Suppressor macrophage (primary cell): ENCODE data around the gene TARBP2.
"Not testable (repeated sequence)": the region's sequence is repeated elsewhere in the genome, so short reads cannot be mapped to it uniquely, and the experiment has no call there.

ENCODE experiments used
- DNase-seq, 4 experiments: peaks; one replicate each; pipeline ENCODE4 v3.0.0-alpha.2; 2020 to 2022

TARBP2 gene

GRCh38 chr12:53514628-53515290 is 13.7 kb downstream of the TARBP2 start:
- DNase-seq, result no peak

DNA sequence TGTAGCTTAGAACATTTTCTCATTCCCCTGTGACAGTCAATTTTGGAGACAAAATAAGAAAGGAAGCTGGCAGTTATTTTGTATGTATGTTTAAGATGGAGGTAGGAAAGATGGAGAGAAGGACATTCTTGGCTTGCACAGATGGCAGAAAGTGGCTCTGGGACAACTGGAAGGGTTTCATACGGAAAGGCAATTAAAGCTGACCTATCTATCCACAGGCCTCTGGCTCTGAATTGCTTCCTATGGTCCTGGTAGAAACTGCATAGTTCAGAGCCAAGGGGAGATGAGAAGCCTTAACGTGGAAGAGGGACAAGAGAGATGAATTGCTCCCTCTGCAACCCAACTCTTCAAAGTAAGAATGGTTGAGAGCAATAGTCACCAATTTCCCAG is 14.2 kb downstream of the TARBP2 start:
- no peak for DNase-seq

DNA sequence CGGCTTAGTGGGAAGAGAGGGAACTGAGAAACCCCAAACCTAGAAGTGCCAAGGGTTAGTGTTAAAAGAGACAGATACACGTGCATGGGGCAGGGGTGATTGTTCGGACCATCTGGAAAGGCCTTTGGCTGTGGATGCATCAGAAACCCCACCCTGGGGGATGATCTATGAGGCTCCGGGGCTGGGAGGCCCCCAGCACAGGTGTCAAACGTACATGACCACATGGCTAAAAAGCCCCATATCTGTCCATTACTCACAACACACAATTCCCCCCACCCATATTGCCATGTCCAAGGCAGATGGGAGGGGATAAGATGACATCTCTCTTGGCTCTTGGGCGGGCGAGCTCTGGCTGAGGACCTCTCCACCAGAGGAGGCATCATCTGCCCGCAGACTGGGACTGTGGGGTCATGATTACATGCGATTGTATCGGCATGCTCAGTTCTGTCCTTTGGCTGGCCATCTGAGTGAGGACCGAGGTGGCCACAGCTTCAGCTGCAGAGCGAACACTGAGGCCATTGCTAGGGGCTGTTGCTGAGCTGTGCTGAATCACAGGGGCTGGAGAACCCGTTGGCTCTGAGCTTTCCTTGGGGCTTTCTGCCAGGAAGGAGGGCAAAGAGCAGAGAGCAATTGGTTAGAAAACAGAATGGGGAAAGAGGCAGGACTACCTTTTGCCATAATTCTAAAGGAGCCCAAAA is 15.8 kb downstream of the TARBP2 start:
- no peak for DNase-seq

DNA sequence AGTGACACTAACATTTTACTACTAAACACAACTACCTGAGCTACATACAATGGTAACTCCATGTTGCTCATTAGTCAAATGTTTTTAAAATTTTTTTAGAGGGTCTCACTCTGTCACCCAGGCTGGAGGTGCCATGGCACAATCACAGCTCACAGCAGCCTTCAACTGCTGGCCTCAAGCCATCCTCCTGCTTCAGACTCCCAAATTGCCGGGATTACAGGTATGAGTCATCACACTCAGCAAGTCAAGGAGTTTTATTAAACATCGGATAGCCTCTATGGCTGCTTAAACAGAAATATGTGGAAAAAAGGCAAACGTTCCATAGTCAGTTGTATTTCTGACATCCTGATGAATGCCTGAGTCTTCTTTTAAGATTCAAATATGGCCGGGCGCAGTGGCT is 17.3 kb downstream of the TARBP2 start:
- DNase-seq, result no peak

DNA sequence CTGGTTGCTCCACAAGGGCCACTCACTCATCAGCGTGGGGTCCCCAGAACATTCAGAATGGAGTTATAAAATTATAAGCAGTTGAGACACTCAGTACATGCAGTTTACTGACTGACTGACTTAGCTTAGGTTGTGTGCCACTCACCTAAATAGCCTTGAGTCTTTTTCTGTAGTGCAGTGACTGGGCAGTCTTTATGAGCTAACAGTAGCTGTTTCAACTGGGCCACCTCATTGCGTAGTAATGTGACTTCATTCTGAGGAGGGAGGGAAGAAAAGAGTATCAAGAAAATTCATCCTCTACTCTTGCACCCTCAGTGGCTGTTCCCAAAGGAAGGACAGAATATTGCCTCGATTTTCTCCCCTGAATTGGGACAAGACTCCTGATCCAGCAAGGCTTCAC is 22.0 kb downstream of the TARBP2 start:
- DNase-seq, result no peak

- DNase-seq, result no peak
Observed at GRCh38 chr12:53524476-53524875, 23.4 kb downstream of the TARBP2 start.

DNA sequence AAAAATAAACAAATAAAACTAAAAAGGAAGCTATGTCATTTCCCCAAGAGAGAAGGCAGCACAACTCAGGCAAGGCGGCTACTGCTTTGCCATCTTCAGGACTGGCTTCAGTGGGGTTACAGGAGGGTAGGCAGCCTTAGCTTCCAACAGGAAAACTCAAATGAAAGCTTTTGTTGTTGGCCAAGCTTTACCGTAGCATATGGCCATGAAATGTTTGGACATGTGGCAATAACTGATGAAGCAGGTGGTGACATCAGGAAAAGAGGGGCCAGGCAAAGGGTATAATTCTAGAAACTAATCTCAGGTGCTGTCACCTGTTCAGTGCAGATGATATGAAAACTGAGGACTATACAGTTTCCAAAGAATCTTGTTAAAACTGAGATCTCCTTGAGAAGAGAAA is 29.0 kb downstream of the TARBP2 start:
- DNase-seq, result no peak

DNA sequence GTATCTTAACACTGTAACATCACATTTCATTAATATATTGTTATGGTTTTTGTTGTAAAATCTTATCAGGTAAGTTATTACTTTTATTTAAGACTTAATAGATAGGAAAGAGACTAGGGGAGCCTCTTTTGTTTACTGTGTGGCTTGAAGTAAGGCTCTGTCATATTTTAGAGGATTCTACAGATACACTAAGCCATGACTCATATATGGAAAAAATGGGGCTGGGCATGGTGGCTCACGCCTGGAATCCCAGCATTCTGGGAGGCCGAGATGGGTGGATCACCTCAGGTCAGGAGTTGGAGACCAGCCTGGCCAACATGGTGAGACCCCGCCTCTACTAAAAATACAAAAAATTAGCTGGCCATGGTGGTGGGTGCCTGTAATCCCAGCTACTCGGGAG is 29.8 kb downstream of the TARBP2 start:
- DNase-seq, result no peak

DNA sequence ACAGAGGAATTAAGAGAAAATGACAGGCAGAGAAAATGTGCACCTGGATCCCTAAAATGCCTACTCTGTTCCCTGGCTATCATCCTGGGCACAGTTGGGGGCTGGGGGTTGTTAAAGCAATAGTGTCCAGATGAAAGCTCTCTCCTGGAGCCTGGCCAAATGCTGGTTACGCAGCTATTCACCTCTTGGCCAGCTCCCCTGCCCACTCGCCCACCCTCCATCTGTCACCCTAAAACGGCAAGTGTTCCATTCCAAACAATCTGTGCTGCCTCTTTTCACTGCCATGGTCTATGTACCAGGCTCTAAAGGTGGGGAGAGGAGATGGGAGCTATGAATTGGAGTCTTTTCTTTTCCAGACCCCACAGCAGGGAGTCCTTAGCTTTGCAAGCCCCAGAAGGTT is 30.9 kb downstream of the TARBP2 start:
- DNase-seq, result no peak

DNA sequence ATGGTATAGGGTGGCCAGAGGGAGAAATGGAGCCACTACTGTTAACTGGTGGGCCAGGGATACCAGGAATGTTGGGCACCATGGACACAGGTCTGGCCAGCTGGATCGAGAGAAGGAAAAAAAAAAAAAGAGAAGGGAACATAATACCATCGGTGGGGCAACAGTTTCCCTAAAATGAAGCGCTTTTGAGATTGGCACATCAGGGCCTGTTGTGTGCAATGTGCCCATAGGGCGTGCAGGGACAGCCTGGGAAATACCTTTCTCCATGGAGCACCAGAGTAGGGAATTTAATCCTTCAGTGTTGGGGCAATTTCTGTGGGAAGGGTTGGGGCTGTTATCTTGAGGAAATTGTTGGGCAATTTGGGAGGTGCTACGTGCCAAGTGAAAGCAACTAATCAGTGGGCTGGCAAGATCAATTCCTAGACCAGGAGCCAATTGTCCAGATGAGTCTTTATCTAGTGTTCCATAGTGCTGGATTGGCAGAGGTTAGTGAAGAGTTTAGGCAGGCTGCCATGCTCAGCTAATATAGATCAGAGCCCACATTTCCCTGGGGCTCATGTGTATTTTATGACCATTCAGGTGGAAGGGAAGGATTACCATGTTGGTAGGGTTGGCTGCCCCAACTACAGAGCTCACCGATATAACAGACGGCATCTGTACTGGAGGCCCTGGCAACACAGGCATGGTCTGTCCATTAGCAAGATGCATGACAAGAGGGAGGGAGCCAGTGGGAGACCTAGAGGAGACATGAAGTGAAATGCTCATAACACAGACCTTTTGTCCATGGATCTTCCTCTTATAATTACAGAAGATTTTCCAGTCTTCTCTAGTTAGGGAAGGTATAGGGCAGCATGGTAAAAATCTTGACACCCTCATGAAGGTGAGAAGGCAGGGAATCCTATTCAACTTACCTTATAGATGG is 31.7 kb downstream of the TARBP2 start:
- DNase-seq, result no peak

GRCh38 chr12:53533471-53533870 is 32.4 kb downstream of the TARBP2 start:
- DNase-seq, result peak; percentile 25 to 77 (median 68)

GRCh38 chr12:53536962-53537361 is 35.9 kb downstream of the TARBP2 start:
- DNase-seq, result no peak

- DNase-seq, result no peak
Observed at GRCh38 chr12:53538209-53538689, 37.2 kb downstream of the TARBP2 start.

DNA sequence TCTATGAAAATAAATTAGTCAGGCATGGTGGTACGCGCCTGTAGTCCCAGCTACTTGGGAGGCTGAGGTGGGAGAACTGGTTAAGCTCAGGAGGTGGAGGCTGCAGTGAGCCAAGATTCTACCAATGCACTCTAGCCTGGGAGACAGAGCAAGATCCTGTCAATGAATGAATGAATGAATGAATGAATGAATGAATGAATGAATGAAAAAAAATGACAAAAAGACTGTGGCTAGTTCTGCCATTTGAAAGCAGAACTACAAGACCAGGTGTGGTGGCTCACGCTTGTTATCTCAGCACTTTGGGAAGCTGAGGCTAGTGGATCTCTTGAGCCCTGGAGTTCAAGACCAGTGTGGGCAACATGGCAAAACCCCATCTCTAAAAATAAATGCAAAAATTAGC is 38.4 kb downstream of the TARBP2 start:
- no peak for DNase-seq

DNA sequence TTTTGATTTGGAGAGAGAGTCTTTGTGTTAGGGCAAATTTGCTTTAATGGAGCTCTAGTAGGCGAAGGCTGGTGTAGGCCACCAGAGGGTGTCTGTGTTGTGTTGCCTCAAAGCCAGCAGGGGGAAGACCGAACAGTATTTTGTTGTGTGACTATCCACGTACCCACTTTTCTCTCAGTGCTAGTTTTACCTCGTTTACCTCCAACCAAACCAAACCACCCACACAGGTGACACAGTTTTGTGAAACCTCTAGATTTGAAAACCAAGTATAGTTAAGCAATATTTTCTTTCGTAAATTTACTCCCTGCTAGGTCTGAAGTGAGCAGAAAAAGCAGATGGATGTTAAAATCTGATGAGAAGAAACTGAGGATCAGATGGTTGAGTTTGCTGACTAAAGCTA is 42.5 kb downstream of the TARBP2 start:
- DNase-seq, result peak; percentile 53 to 73 (median 72)

DNA sequence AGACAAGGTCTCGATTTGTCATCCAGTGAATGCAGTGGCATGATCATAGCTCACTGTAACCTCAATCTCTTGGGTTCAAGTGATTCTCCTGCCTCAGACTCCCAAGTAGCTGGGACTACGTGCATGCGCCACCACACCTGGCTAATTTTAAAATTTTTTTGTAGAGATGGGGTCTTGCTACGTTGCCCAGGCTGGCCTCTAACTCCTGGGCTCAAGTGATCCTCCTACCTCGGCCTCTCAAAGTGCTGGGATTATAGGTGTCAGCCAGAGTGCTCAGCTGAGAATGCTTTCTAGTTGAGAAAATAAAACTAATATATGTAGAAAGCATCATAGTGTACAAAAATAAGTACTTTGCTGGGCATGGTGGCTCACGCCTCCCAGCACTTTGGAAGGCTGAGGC is 47.3 kb downstream of the TARBP2 start:
- DNase-seq, result not testable (repeated sequence)

DNA sequence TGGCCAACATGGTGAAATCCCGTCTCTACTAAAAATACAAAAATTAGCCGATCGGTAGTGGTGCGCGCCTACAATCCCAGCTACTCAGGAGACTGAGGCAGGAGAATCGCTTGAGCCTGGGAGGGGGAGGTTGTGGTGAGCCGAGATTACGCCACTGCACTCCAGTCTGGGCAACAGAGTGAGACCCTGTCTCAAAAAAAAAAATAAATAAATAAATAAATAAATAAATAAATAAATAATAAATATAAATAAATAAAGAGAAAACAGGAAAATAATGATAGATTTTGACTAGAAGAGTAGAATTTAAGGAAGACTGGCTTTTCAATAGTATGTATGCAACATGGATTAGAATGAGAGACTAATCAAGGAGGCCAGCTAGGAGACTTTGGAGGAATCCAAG is 49.0 kb downstream of the TARBP2 start:
- DNase-seq, result not testable (repeated sequence)

DNA sequence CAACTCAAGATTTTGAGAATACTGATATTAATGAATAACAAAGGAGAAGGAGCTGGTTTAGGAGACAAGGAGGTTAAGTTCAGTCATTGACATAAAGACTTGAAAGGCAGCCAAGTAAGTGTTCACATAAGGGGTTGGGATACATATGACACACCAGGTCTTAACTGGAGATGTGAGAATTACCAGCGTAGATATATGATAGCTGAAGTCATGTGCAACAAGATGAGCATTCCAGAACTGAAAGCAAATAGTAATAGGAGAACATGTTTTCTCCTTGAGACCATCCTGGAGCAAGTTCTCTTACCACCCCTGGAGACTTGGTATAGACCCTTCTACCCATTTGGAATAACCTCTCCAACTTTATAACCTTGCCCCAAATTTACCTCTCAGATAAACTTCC is 49.5 kb downstream of the TARBP2 start:
- DNase-seq, result no peak

GRCh38 chr12:53551889-53552291 is 50.8 kb downstream of the TARBP2 start:
- no peak for DNase-seq

GRCh38 chr12:53552361-53553327 is 51.6 kb downstream of the TARBP2 start:
- DNase-seq, result no peak
